GM23338 (cell line): Measurements from ENCODE around the gene TAF11L13. TPM values are rescaled to one million over a fixed set of nuclear protein-coding genes. Genes with fewer than 3 reads are reported as not detected.

Experiments
- ATAC-seq: fragments of 200-7000 bp; cut with Tn5 transposase; 3 replicates; pipeline ENCODE4 v1.9.1; 2020
- DNase-seq: peaks from one replicate; pipeline ENCODE4 v3.0.0-alpha.2; 2015; ENCODE audit warnings: low spot score
- H2AFZ ChIP-seq: fragments of 200-600 bp; sonication (generic); 2 replicates; pipeline ENCODE4 v1.8.0; 2016; ENCODE audit warnings: antibody characterized with exemption, mild to moderate bottlenecking, moderate library complexity
- H3F3A ChIP-seq: fragments of 200-600 bp; sonication (generic); replicated peaks from 2 replicates; pipeline ENCODE4 v1.8.0; 2017; ENCODE audit warnings: antibody characterized with exemption, mixed run types, low read depth
- H3K27ac ChIP-seq: fragments of 200-600 bp; sonication (generic); 2 replicates; pipeline ENCODE4 v1.6.1; 2016; ENCODE audit warnings: low read depth
- H3K27me3 ChIP-seq: fragments of 200-600 bp; sonication (generic); 2 replicates; pipeline ENCODE4 v1.8.0; 2016; ENCODE audit warnings: mild to moderate bottlenecking, mixed run types, moderate library complexity; ENCODE audit not compliant: insufficient read depth
- H3K36me3 ChIP-seq: fragments of 200-600 bp; sonication (generic); 2 replicates; pipeline ENCODE4 v1.8.0; 2016; ENCODE audit warnings: mild to moderate bottlenecking; ENCODE audit not compliant: insufficient read depth
- H3K4me1 ChIP-seq: fragments of 200-600 bp; sonication (generic); 2 replicates; pipeline ENCODE4 v1.8.0; 2016; ENCODE audit warnings: mild to moderate bottlenecking, moderate library complexity; ENCODE audit not compliant: insufficient read depth
- H3K4me2 ChIP-seq: fragments of 200-600 bp; sonication (generic); 2 replicates; pipeline ENCODE4 v1.7.1; 2017; ENCODE audit warnings: mixed run types
- H3K4me3 ChIP-seq: fragments of 200-600 bp; sonication (generic); 2 replicates; pipeline ENCODE4 v1.6.1; 2016; ENCODE audit warnings: mixed run types
- H3K79me2 ChIP-seq: fragments of 200-600 bp; sonication (generic); replicated peaks from 2 replicates; pipeline ENCODE4 v1.8.0; 2017; ENCODE audit warnings: mild to moderate bottlenecking; ENCODE audit not compliant: insufficient read depth
- H3K9me2 ChIP-seq: fragments of 200-600 bp; sonication (generic); 2 replicates; pipeline ENCODE4 v1.8.0; 2017; ENCODE audit not compliant: insufficient read depth
- H4K20me1 ChIP-seq: fragments of 200-600 bp; sonication (generic); replicated peaks from 2 replicates; pipeline ENCODE4 v1.8.0; 2017; ENCODE audit warnings: mild to moderate bottlenecking; ENCODE audit not compliant: insufficient read depth
- H3K27ac Mint-ChIP-seq: 2 replicates; pipeline ENCODE4 v1.8.0; 2020; ENCODE audit warnings: inconsistent platforms, mild to moderate bottlenecking, moderate library complexity, mixed read lengths
- H3K27me3 Mint-ChIP-seq: 3 replicates; pipeline ENCODE4 v1.8.0; 2022; ENCODE audit warnings: low read depth, mild to moderate bottlenecking, moderate library complexity, mixed read lengths, inconsistent platforms; ENCODE audit not compliant: insufficient read depth, poor library complexity
- H3K36me3 Mint-ChIP-seq: 3 replicates; pipeline ENCODE4 v1.8.0; 2021; ENCODE audit warnings: low read depth, mild to moderate bottlenecking, inconsistent platforms, moderate library complexity, mixed read lengths
- H3K4me1 Mint-ChIP-seq: 3 replicates; pipeline ENCODE4 v1.8.0; 2020; ENCODE audit warnings: mild to moderate bottlenecking, inconsistent platforms, mixed read lengths
- H3K4me3 Mint-ChIP-seq: 3 replicates; pipeline ENCODE4 v1.8.0; 2021; ENCODE audit warnings: moderate library complexity, mild to moderate bottlenecking, inconsistent platforms, mixed read lengths
- H3K9me3 Mint-ChIP-seq: 3 replicates; pipeline ENCODE4 v1.8.0; 2020; ENCODE audit warnings: moderate library complexity, mild to moderate bottlenecking, inconsistent platforms, mixed read lengths
- CREB1 ChIP-seq: fragments of 250-450 bp; sonication (Bioruptor Pico); IDR thresholded peaks from 2 replicates; pipeline ENCODE4 v1.5.0; 2020; ENCODE audit warnings: low read depth, mild to moderate bottlenecking, moderate library complexity
- NANOG ChIP-seq: IDR thresholded peaks from 2 replicates; pipeline ENCODE4 v1.6.1; 2016; ENCODE audit warnings: antibody characterized with exemption, borderline replicate concordance
- ZNF331 ChIP-seq: fragments of 250-450 bp; sonication (Bioruptor Pico); IDR thresholded peaks from 2 replicates; pipeline ENCODE4 v1.5.0; 2020; ENCODE audit warnings: low read depth, mild to moderate bottlenecking, moderate library complexity
- polyA plus RNA-seq: library from polyadenylated mRNA; unstranded; fragments of >200 nt; fragmentation: Nextera tagmentation; extraction: Ambion mirVana; gene quantifications from 2 replicates; pipeline ENCODE4 v1.2.1, GENCODE V29; 2016
- small RNA-seq: library from RNA; depleted of rRNA; stranded (forward); fragments of <200 nt; gene quantifications from one replicate; pipeline ENCODE3, GENCODE V24; 2014; ENCODE audit warnings: low replicate concordance
- total RNA-seq: library from RNA; depleted of rRNA; stranded (reverse); fragments of >200 nt; shearing (Covaris generic); gene quantifications from 2 replicates; pipeline ENCODE4 v1.2.3, GENCODE V29; 2014; rRNA removed
- TF ChIP-seq, protein P1 (sequence below): fragments of 250-450 bp; sonication (Bioruptor Pico); IDR thresholded peaks from 2 replicates; pipeline ENCODE4 v1.5.0; 2020; ENCODE audit warnings: mild to moderate bottlenecking, moderate library complexity

The TAF11L13 gene
- total and polyA plus RNA-seq, 2 experiments from 2014 or later: not detected

- TF ChIP-seq, protein P1, sequence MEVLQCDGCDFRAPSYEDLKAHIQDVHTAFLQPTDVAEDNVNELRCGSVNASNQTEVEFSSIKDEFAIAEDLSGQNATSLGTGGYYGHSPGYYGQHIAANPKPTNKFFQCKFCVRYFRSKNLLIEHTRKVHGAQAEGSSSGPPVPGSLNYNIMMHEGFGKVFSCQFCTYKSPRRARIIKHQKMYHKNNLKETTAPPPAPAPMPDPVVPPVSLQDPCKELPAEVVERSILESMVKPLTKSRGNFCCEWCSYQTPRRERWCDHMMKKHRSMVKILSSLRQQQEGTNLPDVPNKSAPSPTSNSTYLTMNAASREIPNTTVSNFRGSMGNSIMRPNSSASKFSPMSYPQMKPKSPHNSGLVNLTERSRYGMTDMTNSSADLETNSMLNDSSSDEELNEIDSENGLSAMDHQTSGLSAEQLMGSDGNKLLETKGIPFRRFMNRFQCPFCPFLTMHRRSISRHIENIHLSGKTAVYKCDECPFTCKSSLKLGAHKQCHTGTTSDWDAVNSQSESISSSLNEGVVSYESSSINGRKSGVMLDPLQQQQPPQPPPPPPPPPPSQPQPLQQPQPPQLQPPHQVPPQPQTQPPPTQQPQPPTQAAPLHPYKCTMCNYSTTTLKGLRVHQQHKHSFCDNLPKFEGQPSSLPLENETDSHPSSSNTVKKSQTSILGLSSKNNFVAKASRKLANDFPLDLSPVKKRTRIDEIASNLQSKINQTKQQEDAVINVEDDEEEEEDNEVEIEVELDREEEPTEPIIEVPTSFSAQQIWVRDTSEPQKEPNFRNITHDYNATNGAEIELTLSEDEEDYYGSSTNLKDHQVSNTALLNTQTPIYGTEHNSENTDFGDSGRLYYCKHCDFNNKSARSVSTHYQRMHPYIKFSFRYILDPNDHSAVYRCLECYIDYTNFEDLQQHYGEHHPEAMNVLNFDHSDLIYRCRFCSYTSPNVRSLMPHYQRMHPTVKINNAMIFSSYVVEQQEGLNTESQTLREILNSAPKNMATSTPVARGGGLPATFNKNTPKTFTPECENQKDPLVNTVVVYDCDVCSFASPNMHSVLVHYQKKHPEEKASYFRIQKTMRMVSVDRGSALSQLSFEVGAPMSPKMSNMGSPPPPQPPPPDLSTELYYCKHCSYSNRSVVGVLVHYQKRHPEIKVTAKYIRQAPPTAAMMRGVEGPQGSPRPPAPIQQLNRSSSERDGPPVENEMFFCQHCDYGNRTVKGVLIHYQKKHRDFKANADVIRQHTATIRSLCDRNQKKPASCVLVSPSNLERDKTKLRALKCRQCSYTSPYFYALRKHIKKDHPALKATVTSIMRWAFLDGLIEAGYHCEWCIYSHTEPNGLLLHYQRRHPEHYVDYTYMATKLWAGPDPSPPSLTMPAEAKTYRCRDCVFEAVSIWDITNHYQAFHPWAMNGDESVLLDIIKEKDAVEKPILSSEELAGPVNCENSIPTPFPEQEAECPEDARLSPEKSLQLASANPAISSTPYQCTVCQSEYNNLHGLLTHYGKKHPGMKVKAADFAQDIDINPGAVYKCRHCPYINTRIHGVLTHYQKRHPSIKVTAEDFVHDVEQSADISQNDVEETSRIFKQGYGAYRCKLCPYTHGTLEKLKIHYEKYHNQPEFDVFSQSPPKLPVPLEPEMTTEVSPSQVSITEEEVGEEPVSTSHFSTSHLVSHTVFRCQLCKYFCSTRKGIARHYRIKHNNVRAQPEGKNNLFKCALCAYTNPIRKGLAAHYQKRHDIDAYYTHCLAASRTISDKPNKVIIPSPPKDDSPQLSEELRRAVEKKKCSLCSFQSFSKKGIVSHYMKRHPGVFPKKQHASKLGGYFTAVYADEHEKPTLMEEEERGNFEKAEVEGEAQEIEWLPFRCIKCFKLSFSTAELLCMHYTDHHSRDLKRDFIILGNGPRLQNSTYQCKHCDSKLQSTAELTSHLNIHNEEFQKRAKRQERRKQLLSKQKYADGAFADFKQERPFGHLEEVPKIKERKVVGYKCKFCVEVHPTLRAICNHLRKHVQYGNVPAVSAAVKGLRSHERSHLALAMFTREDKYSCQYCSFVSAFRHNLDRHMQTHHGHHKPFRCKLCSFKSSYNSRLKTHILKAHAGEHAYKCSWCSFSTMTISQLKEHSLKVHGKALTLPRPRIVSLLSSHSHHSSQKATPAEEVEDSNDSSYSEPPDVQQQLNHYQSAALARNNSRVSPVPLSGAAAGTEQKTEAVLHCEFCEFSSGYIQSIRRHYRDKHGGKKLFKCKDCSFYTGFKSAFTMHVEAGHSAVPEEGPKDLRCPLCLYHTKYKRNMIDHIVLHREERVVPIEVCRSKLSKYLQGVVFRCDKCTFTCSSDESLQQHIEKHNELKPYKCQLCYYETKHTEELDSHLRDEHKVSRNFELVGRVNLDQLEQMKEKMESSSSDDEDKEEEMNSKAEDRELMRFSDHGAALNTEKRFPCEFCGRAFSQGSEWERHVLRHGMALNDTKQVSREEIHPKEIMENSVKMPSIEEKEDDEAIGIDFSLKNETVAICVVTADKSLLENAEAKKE: no peak
- no peak for TF ChIP-seq CREB1 (CRISPR knock-in tag)
These were observed 47.8 kb downstream of the TAF11L13 start (continued) for GRCh38 chr5:17679597-17680203.

GRCh38 chr5:17680737-17681136, 48.8 kb downstream of the TAF11L13 start:
- no peaks in the 10 kb centered on the region for H3F3A ChIP-seq
- H3K27ac ChIP-seq: no peak overlapping the region
- H3K36me3 Mint-ChIP-seq: no peaks in the 10 kb centered on the region
- H3K27me3 Mint-ChIP-seq: no peaks in the 10 kb centered on the region
- no peak overlapping the region for H3K27ac Mint-ChIP-seq
- ATAC-seq (no peak), DNase-seq (no peak)
- no peak overlapping the region for H2AFZ ChIP-seq
- H3K36me3 ChIP-seq: no peaks in the 10 kb centered on the region
- no peaks in the 10 kb centered on the region for H3K4me1 Mint-ChIP-seq
- no peak overlapping the region for H3K4me3 ChIP-seq
- no peaks in the 10 kb centered on the region for H3K79me2 ChIP-seq
- H3K4me1 ChIP-seq: no peaks in the 10 kb centered on the region
- no peak overlapping the region for H3K4me3 Mint-ChIP-seq
- no peaks in the 10 kb centered on the region for H3K27me3 ChIP-seq
- no peak overlapping the region for H3K4me2 ChIP-seq
- TF ChIP-seq ZNF331 (no peak), NANOG (no peak)
- H3K9me3 Mint-ChIP-seq: no peaks in the 10 kb centered on the region
- H4K20me1 ChIP-seq: no peaks in the 10 kb centered on the region
- no peaks in the 10 kb centered on the region for H3K9me2 ChIP-seq

Small RNA genes within 50 kb of the gene (small RNA-seq; reads per million reads assigned to genes)
- gene AC233724.1: not detected
- gene AC233724.12: not detected
- not detected for gene AC233724.2
- not detected for gene AC233724.3
- not detected for gene AC233724.4
- not detected for gene AC233724.6
- gene AC233724.7: not detected

Other genes starting within 250 kb of the TAF11L13 start
- gene TAF11L2, start 133.9 kb upstream of the TAF11L13 start, total RNA-seq: not detected in 2 replicates
- gene TAF11L2, start 133.9 kb upstream of the TAF11L13 start, polyA plus RNA-seq: not detected in 2 replicates
- gene TAF11L3, start 113.7 kb upstream of the TAF11L13 start, total RNA-seq: not detected in 2 replicates
- not detected in 2 replicates for gene TAF11L3, start 113.7 kb upstream of the TAF11L13 start, polyA plus RNA-seq
- gene TAF11L4, start 110.3 kb upstream of the TAF11L13 start, total RNA-seq: not detected in 2 replicates
- gene TAF11L4, start 110.3 kb upstream of the TAF11L13 start, polyA plus RNA-seq: not detected in 2 replicates
- not detected in 2 replicates for gene TAF11L5, start 106.9 kb upstream of the TAF11L13 start, total RNA-seq
- gene TAF11L5, start 106.9 kb upstream of the TAF11L13 start, polyA plus RNA-seq: not detected in 2 replicates
- gene TAF11L6, start 103.4 kb upstream of the TAF11L13 start, total RNA-seq: not detected in 2 replicates
- not detected in 2 replicates for gene TAF11L6, start 103.4 kb upstream of the TAF11L13 start, polyA plus RNA-seq
- not detected in 2 replicates for gene TAF11L7, start 46.3 kb upstream of the TAF11L13 start, total RNA-seq
- not detected in 2 replicates for gene TAF11L7, start 46.3 kb upstream of the TAF11L13 start, polyA plus RNA-seq
- gene TAF11L8, start 41.1 kb upstream of the TAF11L13 start, total RNA-seq: not detected in 2 replicates
- not detected in 2 replicates for gene TAF11L8, start 41.1 kb upstream of the TAF11L13 start, polyA plus RNA-seq
- not detected in 2 replicates for gene TAF11L9, start 37.7 kb upstream of the TAF11L13 start, total RNA-seq
- not detected in 2 replicates for gene TAF11L9, start 37.7 kb upstream of the TAF11L13 start, polyA plus RNA-seq
- not detected in 2 replicates for gene TAF11L10, start 34.3 kb upstream of the TAF11L13 start, total RNA-seq
- gene TAF11L10, start 34.3 kb upstream of the TAF11L13 start, polyA plus RNA-seq: not detected in 2 replicates
- 0.21 and 1.6 TPM in 2 replicates for gene TAF11L11, start 27.9 kb upstream of the TAF11L13 start, total RNA-seq
- not detected in 2 replicates for gene TAF11L11, start 27.9 kb upstream of the TAF11L13 start, polyA plus RNA-seq
- not detected in 2 replicates for gene TAF11L12, start 21.7 kb upstream of the TAF11L13 start, total RNA-seq
- not detected in 2 replicates for gene TAF11L12, start 21.7 kb upstream of the TAF11L13 start, polyA plus RNA-seq
- not detected in 2 replicates for gene TAF11L14, start 2.4 kb downstream of the TAF11L13 start, total RNA-seq
- gene TAF11L14, start 2.4 kb downstream of the TAF11L13 start, polyA plus RNA-seq: not detected in 2 replicates